Nephron (organoid): ENCODE results near the gene TTF2.

Experiments
- H3K27ac Mint-ChIP-seq, 3 experiments: 2 replicates each; pipeline ENCODE4 v1.8.0; 2020; ENCODE audit warnings: mixed read lengths in 3 of 3, mild to moderate bottlenecking in 2 of 3, moderate library complexity in 1 of 3
- H3K27me3 Mint-ChIP-seq: 2 replicates; pipeline ENCODE4 v1.8.0; 2021; ENCODE audit warnings: low read depth, mild to moderate bottlenecking, moderate library complexity, mixed read lengths
- H3K36me3 Mint-ChIP-seq: 2 replicates; pipeline ENCODE4 v1.8.0; 2020; ENCODE audit warnings: low read depth, mixed read lengths
- H3K4me1 Mint-ChIP-seq: 2 replicates; pipeline ENCODE4 v1.8.0; 2020; ENCODE audit warnings: mixed read lengths
- H3K4me3 Mint-ChIP-seq, 3 experiments: 2 replicates each; pipeline ENCODE4 v1.8.0; 2020; ENCODE audit warnings: mild to moderate bottlenecking in 3 of 3, mixed read lengths in 3 of 3, moderate library complexity in 2 of 3
- H3K9me3 Mint-ChIP-seq: 2 replicates; pipeline ENCODE4 v1.8.0; 2020; ENCODE audit warnings: mixed read lengths
- CTCF ChIP-seq, 3 experiments: fragments of 200-600 bp; sonication (generic); IDR thresholded peaks; one replicate each; pipeline ENCODE4 v1.5.0; 2021; ENCODE audit warnings: antibody characterized with exemption in 3 of 3; ENCODE audit not compliant: unreplicated experiment in 3 of 3

Gene TTF2

DNA sequence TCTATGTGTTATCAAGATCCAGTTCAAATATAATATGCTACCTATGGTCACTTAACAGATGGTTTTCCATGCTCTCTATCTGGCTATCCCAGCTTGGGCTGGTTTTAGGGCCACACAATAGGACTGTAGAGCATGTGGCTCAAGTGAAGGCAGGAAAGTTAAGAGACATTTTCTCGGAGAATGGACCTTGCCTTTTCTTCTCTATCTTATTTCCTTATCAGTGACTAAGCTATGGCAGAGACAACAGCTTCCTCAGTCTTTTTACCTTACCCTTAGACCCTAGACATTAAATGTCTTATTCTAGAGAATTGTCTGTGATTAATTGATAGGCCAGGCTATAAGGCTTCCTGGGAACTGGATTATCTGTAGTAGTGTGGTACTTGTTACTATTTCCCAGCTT is 30.4 kb upstream of the TTF2 start:
- Mint-ChIP-seq H3K36me3 (peaks cover 7% of the 10 kb centered on the region), H3K9me3 (no peaks in the 10 kb centered on the region), H3K27ac (no peak overlapping the region), H3K27me3 (no peaks in the 10 kb centered on the region), H3K4me1 (peaks cover 38% of the 10 kb centered on the region), H3K4me3 (no peak overlapping the region)
- no peak for TF ChIP-seq CTCF (IDR thresholded peaks at IDR 0.05; ENCODE audit: unreplicated experiment in 3 of 3)

- H3K27ac Mint-ChIP-seq, result no peak overlapping the region
- H3K27me3 Mint-ChIP-seq, result no peaks in the 10 kb centered on the region
- peaks cover 45% of the 10 kb centered on the region for H3K4me1 Mint-ChIP-seq
- no peaks in the 10 kb centered on the region for H3K9me3 Mint-ChIP-seq
- peaks cover 7% of the 10 kb centered on the region for H3K36me3 Mint-ChIP-seq
- H3K4me3 Mint-ChIP-seq, result no peak overlapping the region
- TF ChIP-seq CTCF (IDR thresholded peaks at IDR 0.05; ENCODE audit: unreplicated experiment in 3 of 3), result no peak
Observed at GRCh38 chr1:117030271-117030877, 29.8 kb upstream of the TTF2 start.

- H3K9me3 Mint-ChIP-seq, result no peaks in the 10 kb centered on the region
- peaks cover 57% of the 10 kb centered on the region for H3K4me1 Mint-ChIP-seq
- H3K36me3 Mint-ChIP-seq, result no peaks in the 10 kb centered on the region
- no peak for TF ChIP-seq CTCF (IDR thresholded peaks at IDR 0.05; ENCODE audit: unreplicated experiment in 3 of 3)
- H3K4me3 Mint-ChIP-seq, result no peak overlapping the region
- H3K27me3 Mint-ChIP-seq, result no peaks in the 10 kb centered on the region
- H3K27ac Mint-ChIP-seq, result peak overlapping the region in 1 of 3 experiments; percentile 63
Observed at GRCh38 chr1:117032266-117032665, 27.9 kb upstream of the TTF2 start.

DNA sequence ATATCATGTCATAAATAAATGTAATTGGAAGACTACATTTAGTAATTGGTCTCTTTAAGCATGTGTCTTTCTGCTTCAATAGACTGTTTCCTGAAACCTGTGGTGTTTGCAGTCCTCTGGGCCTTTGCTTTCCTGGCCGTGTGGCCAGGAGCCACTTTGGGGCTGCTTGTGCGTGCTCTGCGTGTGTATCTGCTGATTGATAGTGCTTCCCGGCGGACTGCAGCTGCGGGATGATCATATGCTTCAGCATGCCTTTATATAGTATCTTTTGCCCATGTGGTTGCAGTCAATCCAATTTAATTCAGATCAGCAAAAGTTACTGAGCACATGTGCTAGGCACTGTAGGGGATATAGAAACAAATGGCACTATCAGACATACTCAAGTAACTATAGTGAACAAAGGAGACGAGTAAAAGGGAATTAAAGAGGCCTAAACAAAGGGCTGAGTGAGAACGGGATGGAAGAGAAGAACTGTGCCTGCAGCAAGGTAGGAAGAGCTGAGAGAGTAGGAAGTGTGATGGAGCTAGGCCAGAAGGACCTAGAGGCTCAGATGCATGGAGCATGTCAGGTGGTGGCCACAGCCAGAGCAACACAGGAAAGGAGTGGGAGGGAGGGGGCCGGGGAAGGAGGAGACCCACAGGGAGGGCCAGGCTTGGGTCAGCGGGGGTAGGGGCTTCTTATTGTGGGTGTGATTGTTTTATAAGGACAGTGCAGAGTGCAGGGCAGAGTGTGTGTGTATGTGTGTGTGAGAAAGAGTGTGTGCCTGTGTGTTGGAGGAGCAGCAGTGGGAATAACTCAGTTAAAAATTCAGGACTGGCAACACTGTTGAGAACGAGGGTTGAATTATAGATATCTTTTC is 27.2 kb upstream of the TTF2 start:
- Mint-ChIP-seq H3K27me3 (no peaks in the 10 kb centered on the region), H3K27ac (peak overlapping the region; percentile 26 to 64 (median 63)), H3K4me3 (no peak overlapping the region), H3K36me3 (no peaks in the 10 kb centered on the region), H3K9me3 (no peaks in the 10 kb centered on the region), H3K4me1 (peaks cover 59% of the 10 kb centered on the region)
- no peak for TF ChIP-seq CTCF (IDR thresholded peaks at IDR 0.05; ENCODE audit: unreplicated experiment in 3 of 3)

DNA sequence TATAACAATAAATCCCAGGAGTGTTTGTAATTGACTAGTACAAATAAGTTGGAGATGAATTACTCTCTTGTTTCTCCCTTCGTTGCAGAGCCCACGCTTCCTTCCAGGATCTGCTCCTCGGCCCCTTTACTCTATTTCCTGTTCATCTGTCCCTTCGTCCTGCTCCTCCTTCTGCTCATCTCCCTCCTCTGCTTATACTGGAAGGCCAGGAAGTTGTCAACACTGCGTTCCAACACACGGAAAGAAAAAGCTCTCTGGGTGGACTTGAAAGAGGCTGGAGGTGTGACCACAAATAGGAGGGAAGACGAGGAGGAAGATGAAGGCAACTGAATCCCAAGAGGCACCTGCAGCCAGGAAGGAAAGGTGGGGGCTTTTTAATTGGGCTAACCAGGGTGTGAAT is 26.4 kb upstream of the TTF2 start:
- peaks cover 59% of the 10 kb centered on the region for H3K4me1 Mint-ChIP-seq
- TF ChIP-seq CTCF (IDR thresholded peaks at IDR 0.05; ENCODE audit: unreplicated experiment in 3 of 3), result no peak
- no peaks in the 10 kb centered on the region for H3K9me3 Mint-ChIP-seq
- H3K27me3 Mint-ChIP-seq, result no peaks in the 10 kb centered on the region
- H3K36me3 Mint-ChIP-seq, result no peaks in the 10 kb centered on the region
- no peak overlapping the region for H3K4me3 Mint-ChIP-seq
- peak overlapping the region; percentile 26 to 64 (median 63) for H3K27ac Mint-ChIP-seq
